ENCODE data around the gene PSENEN.

PSENEN gene

GRCh38 chr19:35736913-35737886 lies 8.3 kb upstream of the PSENEN start:
- no peak for DNase-seq

GRCh38 chr19:35738021-35738886 lies 7.2 kb upstream of the PSENEN start:
- DNase-seq, result no peak

GRCh38 chr19:35738887-35739229 lies 6.6 kb upstream of the PSENEN start:
- no peak for DNase-seq

GRCh38 chr19:35739275-35740107 lies 6.0 kb upstream of the PSENEN start:
- no peak for DNase-seq

GRCh38 chr19:35740108-35740422 lies 5.4 kb upstream of the PSENEN start:
- DNase-seq, result no peak

GRCh38 chr19:35740423-35741202 lies 4.8 kb upstream of the PSENEN start:
- DNase-seq, result peak; percentile 99

- DNase-seq, result no peak
Observed at GRCh38 chr19:35741203-35741515, 4.3 kb upstream of the PSENEN start.

- peak; percentile 22 for DNase-seq
Observed at GRCh38 chr19:35742121-35742724, 3.2 kb upstream of the PSENEN start, which contains the start of gene IGFLR1. TSS of gene IGFLR1 (minus strand) at chr19:35742452. CDS start at chr19:35741180, 1,272 bp downstream.

GRCh38 chr19:35743640-35744429 lies 1.6 kb upstream of the PSENEN start:
- DNase-seq, result no peak

- peak; percentile 96 for DNase-seq
Observed at GRCh38 chr19:35744430-35745327, 772 bp upstream of the PSENEN start.

GRCh38 chr19:35746087-35746462 lies 624 bp downstream of the PSENEN start:
- DNase-seq, result no peak

- DNase-seq, result no peak
Observed at GRCh38 chr19:35746531-35746930, 1.1 kb downstream of the PSENEN start.

GRCh38 chr19:35748106-35749020 lies 2.9 kb downstream of the PSENEN start, which contains the start of gene LIN37:
TSS of gene LIN37 (plus strand) at chr19:35748576. CDS start at chr19:35748725, 149 bp downstream.
- DNase-seq, result peak; percentile 100

GRCh38 chr19:35750167-35750566 lies 4.7 kb downstream of the PSENEN start:
- DNase-seq, result no peak

GRCh38 chr19:35751839-35752745 lies 6.6 kb downstream of the PSENEN start:
- no peak for DNase-seq

GRCh38 chr19:35752746-35753350 lies 7.4 kb downstream of the PSENEN start:
- DNase-seq, result no peak
